HG03025 (cell line): ENCODE measurements around the gene TMEM131L.

Experiments used
- ATAC-seq: cut with Tn5 transposase; IDR thresholded peaks from one replicate; pipeline ENCODE4 v1.9.1; 2021; ENCODE audit warnings: mild to moderate bottlenecking, moderate library complexity; ENCODE audit not compliant: unreplicated experiment, low FRiP score

TMEM131L gene

DNA sequence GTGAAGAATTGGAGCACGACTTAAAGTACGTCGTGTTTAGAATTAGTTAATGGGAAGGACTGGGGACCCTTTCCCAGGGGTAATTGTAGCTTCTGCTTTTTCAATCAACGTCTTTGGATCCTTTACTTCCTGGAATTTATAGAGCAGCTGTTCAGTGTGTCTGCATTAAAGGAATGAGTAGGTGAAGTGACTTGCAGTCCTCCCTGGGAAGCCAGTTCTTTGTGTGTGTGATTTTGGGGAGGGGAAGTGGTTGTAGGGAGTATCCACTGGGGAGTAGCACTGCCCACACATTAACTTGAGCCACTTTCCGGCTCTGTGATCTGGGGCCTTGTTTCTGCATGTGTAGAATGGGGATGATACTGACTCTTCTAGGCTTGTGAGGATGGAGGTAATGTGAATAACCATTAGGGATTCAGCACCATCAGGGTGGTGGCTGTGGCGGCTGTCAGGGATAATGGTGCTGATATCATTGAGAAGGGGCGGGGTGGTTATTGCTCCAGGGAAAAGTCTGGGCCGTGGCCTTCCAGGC is 54.7 kb downstream of the TMEM131L start:
- peak; percentile 27 for ATAC-seq

DNA sequence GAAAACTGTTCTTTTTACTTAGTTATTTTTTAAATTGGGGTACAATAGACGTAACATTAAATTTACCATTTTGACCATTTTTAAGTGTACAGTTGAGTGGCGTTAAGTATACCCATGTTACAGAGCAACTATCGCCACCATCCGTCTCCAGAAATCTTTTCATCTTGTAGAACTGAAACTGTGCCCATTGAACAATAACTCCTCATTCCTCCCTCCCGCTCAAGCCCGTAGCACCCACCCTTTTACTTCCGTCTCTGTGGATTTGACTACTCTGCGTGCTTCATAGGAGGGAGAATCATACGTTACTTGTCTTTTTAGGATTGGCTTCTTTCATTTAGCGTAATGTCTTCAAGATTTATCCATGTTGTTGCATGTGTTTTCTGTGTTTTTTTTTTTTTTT is 55.3 kb downstream of the TMEM131L start:
- no peak for ATAC-seq

DNA sequence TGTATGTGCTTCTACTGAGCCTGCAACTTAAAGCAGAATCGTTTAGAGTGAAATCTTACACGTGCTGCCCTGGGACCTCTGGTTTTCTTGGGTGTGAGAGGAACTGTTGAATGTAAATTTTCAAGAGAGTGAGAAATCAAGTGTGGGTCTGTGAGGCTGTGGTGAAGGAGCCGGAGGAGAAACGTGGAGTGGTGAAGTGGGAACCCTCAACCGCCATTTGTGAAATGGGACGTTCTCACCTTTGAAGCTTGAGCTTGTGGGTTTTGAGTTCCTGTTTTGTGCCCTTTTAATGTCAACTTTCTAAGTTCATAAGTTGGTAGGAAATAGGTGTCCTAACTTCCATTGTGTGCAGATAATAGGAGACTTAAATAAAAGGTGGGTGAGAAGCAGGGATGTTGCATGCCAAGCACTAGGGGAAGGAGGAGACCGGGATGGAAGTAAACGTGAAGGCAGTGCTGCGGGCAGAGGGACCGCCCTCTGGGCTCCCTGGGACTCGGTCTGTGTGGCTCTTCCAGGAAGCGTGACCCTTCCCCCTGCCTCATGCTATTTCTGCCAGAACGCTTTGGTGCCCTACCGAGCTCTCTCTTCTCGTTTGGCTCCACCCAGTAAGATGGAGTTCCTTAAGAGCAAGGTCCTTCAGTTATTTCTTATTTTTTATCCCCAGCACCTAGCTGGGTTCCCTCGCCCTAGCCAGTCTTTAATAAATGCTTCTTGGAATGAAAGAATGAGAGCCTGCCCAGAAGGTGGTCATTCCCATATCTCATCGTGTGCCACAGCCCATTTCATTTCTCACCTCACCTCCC is 56.0 kb downstream of the TMEM131L start:
- no peak for ATAC-seq

DNA sequence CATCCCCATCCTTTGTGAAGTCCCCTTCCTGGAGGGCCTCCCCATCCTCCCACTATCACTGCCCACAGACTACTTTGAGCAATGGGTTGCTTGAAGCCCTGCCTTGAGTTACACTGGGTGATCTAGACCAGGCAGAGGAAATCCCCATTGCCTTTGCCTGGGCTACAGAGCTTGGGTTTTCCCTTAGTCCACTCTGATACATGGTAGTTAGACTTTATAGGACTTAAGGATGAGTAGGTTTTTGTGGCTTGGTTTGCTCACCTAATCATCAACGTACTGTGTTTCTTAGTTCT is 56.6 kb downstream of the TMEM131L start:
- ATAC-seq = no peak

DNA sequence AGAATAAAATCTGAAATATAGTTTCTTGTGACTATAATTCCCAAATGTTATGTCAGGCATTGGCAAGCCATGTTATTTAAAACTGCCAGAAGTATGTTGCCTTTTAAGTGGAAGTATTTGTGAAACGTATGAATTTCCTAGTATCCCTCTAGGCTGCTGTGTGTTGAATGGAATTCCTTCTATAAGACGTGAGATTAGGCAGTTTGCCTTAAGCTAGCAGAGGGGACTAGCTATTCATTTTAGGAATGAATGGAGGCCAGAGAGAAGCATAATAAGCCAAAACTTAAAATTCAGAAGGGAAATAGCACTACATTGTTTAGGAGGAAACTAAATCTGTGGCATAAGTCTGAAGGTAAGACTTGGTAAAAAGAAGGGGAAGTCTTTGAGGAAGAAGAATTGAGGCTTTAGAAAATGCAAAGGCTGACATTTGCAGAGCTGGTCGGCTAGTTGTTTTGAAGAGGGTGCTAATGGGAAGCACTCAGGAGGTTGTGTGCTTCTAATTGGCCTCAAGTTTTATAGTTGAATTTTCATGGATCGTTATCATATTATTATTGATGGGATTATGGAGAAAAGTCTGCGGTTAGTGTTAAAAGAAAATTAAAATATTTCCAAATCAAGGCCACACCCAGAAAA is 57.1 kb downstream of the TMEM131L start:
- ATAC-seq = no peak

DNA sequence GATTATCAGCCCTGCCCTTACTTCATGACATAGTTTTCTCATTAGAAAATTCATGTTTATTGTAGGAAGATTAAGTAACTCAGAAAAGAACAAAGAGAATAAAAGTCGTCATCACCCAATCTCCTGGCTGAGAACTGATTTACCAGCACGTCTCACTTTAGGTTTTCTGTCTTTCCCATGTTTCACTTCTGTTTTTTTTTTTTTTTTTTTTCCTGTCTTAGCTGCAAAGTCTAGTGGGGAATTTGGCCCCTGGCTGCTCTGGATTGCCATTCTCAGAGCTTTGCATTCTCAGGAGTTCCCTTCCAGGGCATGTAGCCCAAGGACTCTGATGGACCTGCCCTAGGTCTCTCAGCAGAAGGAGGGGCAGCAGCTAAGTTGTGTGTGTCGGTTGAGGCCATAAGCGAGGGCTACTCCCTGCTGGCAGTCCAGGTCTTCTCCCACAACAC is 57.8 kb downstream of the TMEM131L start:
- ATAC-seq = no peak

DNA sequence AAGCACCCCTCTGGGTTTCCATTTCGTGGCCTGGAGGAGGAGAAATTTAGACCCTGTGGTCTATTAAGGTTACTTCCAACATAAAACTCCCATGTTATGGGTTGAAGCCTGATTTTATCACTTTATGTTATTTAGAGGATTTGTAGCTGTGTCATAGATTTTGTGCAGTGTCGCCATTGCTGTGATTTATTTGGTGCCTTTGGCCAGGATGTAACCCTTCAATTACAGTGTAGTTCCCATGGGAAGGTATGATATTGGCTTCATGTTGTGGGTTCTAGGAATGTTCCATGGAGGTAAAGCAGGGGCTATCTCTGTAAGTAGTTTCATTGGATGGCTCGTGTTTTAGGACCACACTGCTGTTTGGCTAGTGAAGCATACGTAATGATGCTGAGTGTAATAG is 58.5 kb downstream of the TMEM131L start:
- no peak for ATAC-seq

DNA sequence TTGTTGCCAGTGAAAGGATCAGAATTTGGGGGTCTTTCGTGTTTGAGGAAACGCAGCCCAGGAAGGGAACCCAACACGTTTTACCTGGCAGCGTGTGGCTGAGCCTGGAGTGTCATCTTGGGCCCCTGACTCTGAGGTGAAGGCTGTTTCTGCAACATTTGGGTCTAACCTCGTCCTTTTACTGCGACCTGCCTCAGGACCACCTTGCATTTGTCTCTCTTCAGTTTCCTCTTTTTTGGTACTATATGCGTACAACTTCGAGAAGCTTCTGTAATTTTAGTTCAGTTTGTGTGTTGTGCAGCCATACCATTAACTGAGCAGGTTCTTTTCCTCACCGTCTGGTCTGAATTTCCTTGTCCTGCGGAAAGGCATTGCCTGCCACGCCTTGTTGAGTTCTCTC is 61.5 kb downstream of the TMEM131L start:
- ATAC-seq = no peak

DNA sequence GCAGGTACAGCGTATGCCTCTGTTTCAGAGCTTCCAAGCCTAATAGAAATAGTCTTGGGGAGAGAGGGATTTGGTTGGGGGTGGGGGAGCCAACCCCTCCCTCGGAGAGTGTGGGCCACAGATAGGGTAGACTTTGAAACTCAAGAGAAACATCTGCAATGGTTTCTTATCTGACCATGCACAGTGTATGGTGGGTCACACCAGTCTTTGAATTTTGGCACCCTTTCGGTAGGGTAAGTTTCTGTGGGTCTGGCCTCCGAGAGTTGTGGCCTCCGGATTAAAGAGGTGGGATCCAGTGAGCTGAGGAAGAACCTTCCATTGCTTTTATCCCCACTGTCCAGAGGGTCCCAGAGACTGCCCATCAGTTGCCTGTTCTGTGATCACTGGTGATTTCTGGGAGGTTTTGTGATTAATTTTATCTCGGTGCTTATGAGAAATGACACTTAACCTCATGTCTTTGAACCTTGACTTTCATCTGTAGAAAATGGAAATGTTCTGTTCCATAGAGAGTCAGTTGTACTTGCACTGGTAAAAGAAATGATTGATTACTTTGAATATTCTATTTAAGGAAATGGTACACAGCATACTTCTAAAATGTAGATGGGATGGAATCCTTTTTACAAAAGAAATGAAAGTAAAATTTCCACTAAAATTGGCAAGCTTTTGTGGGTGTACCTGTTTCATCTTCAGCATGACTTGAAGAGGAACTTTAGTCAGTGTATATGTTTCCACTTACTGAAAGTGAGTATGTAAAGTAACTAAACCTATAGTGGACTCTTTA is 62.7 kb downstream of the TMEM131L start:
- ATAC-seq = peak; percentile 57

DNA sequence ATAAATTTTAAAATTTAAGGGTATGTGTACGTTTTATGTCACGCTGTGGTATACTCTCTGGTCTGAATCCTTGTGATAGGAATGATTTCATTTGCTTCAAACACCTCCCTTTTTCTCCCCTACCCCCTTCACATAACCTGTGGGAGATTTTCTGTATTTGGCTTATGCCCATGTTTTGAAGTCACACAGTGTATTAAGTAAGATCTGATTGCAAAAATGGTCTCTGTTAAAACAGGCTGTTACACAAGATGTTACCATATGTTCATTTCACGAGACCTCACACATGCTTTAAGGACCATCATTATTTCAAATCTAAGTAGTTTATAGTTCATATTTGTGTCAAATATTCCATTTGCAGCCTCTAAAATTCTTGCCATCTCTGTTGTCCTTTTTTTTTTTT is 63.5 kb downstream of the TMEM131L start:
- ATAC-seq = no peak

DNA sequence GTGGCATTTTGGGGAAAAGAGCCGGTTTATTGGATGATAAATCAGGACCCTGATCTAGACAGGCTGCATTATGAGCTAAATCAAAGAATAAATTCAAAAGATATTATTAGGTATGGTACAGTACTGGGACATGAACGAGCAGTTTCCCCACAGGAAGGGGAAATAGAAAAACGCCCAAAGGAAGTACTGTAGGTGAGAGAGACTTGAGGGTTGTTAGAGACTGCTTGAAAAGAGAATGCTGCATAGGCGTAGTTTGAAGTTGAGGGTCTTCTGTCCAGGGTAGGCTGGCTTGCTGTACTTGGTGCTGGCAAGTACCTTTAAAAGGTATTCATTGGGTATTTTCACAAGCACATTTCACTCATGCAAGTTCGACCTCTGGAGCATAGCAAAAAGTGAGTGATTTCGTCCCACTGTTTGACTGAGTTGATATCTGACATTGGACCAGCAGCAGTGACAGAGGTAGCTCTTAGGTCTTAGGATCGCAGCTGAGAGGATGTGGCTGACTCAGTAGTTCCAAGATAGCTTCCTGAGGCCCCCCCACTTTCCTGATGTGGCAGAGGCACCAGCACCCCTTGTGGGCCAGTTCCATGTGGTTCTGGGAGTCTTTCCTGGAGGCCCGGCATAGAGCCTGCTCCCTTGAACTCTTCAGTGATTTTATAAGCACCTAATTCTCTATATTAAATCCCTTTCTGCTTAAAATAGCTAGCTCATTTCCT is 64.3 kb downstream of the TMEM131L start:
- ATAC-seq = no peak

DNA sequence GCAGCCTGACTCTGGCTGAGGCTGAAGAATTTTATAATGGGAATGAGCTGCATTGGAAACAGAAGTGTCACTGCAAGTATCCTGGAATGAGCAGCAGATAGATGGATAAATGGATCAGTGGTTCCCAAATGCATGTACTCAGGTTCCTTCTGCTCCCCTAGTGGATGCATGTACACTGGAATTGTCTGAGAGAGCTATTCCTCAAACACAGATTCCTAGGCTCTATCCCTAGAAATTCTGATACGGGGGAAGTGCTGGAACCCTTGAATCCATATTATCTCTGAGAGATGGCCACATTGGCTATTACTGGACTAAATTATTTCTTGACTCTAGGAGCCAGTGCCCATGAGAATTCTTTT is 64.8 kb downstream of the TMEM131L start:
- no peak for ATAC-seq

DNA sequence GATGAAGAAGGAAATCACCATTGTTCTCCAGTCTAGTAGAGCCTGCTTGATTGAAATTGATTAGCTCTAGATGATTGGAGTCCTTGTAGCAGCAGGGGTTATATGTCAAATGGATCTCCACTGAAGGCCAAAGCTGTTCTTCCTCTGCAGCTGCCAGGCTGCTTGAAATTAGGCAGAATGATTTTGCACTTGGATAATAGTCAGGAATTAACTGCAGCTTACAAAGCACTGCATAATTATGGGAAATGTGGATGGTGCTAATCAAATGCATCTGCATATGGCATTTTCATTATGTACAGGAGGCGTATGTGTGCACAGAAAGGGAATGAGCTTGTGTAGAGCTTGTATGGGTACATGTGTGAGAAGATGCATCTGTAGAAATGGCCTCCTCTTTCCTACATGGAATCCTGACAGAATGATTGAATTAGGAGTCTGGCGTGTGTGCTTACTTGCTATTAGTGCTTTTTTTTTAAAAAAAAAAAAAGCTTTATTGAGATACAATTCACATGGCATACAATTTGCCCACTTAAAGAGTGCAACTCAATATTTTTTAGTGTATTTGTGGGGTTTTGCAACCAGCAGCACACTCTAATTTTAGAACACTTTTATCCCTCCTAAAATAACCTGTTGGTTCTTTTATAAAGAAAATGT is 65.9 kb downstream of the TMEM131L start:
- ATAC-seq = no peak

DNA sequence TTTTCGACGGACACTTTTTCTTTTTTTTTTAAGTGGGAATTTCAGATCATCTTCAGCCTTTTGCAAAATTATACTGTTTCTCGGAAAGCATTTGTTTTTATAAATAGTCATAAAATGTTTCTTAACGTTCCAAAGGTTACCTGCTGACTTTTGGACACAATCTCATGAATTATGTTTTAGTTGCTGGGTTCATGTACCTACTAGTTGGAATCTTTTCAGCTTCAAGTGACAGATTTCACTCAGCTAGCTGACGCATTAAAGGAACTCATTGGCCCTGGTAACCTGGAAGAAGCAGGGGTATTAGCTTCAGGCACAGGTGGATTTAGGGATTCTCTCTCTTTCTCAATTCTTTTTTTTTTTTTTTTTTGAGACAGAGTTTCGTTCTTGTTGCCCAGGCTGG is 66.5 kb downstream of the TMEM131L start:
- no peak for ATAC-seq

DNA sequence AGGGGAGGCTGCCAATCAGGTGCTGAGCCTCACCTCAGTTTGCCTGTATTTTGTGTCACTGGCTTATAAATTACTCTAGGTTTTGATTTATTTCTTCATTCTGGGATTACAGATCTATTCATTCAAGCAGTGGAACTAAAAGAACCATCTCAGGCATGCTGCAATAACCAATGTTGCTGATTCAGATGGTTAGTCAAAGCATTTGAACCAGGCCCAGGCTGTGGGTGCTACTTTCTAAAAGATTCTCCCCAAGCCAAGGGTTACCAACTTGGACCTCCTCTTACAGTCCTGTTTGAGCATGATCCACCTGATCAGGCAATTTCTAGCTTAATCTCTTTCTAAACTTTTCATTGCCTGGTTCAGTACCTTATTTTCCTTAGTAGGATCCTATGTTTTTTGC is 67.2 kb downstream of the TMEM131L start:
- ATAC-seq = no peak

DNA sequence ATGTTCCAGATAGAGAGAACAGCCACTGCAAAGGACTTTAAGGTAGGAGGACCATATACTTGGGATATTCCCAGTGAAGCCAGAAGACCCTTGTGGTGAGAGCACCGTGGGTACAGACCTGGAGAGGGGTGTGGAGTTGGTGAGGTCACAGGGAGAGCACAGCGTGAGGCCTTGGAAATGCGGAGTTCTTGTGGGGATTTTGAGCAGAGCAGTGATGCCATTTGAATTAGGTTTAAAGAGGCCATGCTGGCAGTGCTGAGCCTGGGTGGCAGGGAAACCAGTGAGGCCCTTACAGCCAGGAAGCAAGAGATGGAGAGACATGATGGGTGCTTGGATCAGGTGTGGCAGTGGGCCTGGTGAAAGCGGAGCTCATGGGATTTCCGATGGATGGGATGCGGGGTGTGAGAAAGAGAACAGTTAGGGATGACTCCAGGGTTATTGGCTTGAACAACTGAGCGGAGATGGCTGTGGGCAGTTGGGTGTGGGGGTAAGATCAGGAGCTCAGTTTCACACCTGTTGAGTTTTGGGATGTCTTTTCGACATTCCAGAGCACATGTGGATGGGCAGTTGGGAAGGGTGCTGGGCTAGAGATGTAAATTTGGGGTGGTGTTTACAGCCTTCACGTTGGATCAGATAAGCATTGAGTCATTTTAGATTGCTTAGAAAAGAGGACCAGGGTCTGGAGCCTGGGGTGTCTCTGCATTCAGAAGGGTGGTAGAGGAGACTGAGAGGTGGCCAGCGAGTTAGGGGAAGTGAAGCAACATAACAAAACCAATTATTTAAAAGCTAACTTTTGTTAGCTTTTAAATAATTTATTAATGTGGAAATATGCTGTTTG is 68.9 kb downstream of the TMEM131L start:
- no peak for ATAC-seq

DNA sequence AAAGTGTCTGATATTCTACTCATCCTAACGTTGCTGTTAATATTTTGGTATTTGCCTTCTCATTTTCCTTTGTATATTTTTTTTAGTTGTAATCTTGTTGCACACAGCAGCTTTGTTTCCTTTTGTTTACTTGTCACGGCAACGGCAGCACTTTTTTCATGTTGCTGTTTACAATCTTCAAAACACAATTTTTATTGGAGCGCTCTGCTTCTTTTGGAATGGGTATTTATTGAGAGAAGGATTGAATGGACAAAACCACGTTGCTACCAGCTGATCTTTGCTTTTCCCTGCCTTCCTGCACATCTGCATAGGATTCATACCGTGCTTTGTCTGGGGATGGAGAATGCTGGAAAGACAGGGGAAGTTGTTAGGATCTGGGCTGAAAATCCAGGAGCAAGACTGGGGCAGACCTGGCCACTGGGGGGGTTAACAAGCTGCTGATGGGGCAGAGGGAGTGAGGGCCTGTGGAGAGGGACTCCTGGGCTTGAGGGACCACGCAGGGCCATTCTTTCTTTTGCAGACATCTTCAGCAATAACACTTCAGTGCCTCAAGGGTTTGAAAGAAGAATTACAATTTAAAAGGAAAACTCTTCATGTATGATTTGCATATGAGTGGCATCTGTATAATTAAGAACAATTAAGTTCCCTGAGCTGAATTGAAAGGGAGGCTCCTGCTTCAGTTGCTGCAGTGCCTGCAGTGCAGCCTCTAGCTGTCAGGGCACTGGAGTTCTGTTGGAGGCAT is 69.8 kb downstream of the TMEM131L start:
- ATAC-seq = no peak

DNA sequence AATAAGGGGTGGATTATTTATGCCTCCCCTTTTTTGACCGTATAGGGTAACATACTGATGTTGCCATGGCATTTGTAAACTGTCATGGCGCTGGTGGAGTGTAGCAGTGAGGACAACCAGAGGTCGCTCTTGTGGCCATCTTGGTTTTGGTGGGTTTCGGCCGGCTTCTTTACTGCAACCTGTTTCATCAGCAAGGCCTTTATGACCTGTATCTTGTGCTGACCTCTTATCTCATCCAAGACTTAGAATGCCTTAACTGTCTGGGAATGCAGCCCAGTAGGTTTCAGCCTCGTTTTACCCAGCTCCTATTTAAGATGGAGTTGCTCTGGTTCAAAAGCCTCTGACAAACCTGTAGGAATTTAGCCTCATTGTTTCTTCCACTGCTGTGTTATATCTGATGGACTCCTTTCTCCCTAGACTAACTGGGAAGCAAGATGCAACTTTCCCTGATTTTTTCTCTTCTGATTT is 71.4 kb downstream of the TMEM131L start:
- ATAC-seq = no peak
